SKM-1 treated with dmso at 0.1 percent for 144 hours (cell line): ENCODE measurements around the gene MYLK3.

ENCODE experiments used
- DNase-seq: peaks from one replicate; lab custom pipeline; 2025; ENCODE audit not compliant: unreplicated experiment; lab: John Stamatoyannopoulos, UW

Gene MYLK3

DNA sequence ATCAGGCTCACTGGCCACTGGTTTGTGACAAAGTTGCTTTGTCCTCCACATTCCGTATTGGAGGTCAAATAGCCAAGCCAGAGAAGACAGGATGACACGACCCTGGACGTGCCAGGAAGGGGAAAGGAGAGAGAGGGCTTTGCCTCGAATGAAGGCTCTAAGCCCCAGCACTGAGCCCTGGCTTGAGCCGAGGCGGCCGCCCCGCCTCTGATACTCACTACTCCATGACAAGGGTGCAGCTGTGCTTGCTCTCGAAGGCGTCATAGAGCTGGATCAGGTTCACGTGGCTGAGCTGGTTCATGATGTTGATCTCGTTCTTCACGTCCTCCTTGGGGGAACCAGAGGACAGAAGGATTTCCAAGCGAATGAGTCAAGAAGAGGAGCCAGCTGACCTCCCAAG lies 19.3 kb downstream of the MYLK3 start:
- DNase-seq: no peak

DNA sequence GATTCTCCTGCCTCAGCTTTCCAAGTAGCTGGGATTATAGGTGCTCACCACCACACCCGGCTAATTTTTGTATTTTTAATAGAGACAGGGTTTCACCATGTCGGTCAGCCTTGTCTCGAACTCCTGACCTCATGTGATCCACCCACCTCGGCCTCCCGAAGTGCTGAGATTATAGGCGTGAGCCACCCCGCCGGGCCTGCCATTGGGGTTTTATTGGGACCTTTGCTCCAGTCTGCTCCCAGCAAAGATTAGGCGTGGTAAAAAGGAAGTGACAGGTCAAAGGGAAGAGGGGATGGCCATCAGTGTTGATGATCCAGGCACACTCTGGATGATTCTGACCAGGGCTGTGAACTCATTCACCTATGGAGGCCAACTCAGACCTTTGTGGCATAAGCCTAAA lies 20.5 kb downstream of the MYLK3 start:
- DNase-seq: no peak

DNA sequence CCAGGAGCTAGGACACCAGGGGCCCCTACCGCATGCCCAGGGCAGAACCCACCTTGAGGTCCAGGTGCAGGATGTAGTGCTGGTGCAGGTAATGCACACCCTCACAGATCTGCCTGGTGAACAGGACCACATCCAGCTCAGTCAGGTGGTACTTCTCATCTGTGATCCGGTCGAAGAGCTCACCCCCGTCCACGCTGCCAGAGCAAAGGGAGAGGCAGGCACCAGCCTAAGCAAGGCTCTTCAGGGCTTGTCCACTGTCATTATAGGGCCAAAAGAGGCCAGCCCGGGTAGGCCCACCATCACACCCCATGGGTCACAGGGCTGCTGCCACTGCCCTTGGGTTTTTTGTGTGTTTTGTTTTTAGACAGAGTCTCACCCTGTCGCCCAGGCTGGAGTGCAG lies 21.0 kb downstream of the MYLK3 start:
- no peak for DNase-seq

DNA sequence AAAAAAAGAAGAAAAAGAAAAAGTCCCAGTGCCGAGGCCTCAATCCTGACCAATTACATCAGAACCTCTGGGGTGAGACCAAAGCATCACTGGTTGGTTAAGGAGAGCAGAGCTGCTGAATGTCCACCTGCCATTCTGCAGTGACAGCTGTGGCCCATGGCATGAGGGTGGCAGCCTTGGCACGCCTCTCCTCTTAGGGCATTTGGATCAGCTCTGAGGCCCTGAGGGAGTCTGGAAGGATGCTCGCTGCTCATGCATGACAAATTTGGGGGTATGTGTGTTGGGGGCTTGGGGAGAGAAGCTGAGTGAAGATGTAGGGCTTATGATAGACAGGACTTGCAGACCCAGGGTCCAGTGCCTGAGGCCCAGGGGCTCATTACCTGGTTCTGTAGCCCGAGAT lies 26.3 kb downstream of the MYLK3 start:
- no peak for DNase-seq

DNA sequence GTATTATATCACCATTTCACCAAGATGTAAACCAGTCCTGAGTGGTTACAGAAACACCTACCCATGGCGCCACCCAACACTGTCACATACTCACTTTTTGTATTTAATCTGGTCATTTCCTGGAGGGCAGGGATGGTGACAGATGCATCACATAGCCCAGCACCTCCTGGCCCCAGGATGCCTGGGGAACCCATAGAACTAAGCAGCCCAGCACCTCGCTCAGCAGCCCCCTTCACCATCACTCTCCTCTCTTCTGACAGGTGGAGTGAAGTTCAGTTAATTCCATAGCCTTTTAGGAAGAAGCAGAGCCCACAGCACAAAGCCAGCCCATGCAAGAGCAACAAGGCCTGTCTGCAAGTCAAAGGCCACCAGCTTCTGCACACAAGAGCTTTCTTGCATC lies 27.5 kb downstream of the MYLK3 start:
- DNase-seq: no peak

DNA sequence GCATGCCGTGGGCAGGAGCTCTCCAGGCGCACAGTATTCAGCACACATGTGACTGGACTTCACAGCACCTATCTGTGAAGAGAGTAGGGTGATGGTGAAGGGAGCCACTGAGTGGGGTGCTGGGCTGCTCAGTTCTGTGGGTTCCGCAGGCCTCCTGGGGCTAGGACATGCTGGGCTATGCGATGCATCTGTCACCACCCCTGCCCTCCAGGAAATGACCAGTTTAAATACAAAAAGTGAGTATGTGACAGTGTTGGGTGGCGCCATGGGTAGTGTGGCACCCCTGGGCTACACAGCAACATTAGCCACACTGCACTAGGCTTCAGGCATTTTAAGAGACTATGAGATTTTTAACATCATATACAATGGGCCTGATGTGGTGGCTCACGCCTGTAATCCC lies 28.6 kb downstream of the MYLK3 start:
- no peak for DNase-seq

DNA sequence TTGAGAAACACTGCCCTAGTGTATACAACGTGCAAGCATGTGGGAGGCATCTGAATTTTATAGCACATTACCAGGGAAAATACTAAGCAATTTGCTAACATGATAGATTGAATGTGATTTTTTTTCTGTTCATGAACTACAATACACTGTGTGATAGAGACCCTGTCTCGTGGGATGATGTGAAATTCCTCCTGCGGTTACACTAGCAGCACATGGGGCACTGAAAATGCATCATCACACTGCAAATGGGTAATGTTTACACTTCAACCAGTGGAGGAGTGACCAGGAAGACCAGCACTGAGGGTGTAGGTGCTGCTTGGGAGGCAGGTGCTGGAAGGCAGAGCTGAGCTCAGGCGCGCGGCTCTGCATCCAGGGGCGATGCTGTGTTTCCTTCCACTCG lies 29.9 kb downstream of the MYLK3 start:
- DNase-seq: no peak

DNA sequence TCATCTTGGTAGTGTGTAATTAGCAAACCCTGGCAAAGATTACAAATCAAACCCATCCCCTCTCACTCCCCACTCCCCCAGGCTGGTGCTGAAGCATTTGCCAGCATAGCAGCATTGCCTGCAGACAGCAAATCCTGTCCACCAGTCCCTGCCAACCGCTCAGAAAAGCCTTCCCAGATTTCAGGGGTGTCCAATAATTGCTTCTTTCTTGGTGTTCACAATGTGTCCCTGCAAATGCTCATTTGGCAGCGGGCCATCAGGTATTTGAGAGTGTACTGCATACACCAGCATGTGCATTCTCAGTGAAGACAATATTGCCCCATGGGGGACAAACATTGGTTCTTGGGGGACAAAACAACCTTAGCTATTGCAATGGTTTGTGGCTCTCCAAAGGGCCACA lies 30.5 kb downstream of the MYLK3 start:
- no peak for DNase-seq

DNA sequence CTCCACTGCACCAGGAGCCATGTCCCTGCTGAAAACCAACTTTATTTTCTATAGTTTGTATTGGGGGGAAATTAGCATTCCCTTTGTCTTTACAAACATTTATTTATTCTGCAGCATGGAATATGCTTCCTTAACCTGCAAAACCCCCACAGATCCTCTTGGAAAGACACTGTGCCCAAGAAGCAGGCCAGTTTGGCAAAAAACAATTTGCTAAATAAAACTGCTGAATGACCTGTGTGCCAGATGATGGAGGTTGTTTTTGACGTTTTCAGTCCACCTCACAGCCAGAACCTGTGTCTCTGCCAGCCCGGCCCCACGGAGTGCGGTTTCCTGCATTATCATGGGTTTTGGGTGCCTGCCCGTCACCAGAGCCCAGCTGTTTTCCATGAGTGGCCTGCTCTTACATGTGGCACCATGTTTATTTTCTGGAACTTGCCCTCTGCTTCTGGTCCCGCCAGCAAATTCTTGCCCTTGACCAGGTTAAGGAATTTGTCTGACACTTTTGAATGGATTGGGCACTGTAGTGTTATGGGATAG lies 32.3 kb downstream of the MYLK3 start:
- no peak for DNase-seq

DNA sequence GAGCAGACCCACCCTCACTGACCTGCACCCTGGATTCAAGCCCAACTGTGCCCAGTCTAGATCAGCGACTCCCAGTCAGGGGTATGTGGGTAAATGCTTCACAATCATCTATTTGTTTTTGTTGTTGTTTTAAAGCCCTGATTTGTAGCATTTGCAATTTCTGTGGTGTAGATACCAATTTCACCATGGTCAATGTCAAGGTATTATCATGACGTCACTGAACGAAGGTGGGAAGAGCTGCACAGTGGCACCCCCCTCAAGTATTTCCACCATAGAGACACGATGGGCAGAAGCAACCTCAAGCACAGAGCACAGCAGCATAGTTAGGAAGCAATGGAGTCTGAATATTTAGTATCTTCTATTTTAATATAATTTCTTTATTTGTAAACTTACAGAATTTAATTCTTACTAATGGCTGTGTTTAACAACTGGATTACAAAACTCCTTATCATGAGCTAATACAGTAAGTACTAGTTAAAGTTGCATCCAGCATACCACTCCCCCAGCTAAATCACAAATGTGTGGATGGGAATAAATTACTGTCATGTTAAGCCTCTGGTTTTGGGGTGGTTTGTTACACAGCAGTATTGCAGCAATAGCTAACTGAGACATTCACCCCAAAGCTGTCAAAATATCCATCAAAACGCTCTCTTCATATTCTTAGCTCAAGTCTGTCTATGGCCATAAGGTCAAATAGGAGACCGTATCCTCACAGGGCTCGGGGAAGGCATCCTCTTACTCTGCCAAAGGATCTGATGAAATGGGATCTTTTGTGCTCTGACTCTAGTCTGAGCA lies 33.1 kb downstream of the MYLK3 start:
- no peak for DNase-seq

DNA sequence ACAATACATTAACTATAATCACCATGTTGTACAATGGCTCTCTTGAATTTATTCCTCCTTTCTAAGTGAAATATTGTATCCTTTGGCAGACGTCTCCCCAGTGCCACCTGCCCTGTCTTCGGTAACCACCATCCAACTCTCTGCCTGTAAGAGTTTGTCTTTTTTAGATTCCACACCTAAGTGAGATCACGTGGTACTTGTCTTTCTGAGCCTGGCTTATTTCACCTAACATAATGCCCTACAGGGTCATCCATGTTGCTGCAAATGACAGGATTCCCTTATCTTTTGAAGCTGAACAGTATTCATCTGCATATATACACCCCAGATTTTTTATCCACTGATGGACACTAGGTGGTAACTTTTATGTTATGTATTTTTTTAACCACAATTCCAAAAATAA lies 34.5 kb downstream of the MYLK3 start:
- DNase-seq: no peak

DNA sequence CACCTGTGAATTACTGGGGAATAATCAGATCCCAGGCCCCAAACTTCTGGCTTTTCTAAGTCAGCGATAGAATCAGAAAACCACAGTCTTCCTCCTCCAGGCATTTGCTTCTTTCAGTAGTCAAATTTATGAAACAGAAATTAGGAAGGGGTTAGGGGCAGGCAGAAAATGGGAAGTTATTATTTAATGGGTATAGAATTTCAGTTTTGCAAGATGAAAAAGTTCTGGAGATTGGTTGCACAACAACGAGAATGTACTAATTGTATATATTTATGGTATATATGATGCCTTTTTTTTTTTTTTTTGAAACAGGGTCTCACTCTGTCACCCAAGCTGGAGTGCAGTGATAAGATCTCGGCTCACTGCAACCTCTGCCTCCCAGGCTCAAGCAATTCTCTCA lies 35.2 kb downstream of the MYLK3 start:
- DNase-seq: peak; percentile 45

DNA sequence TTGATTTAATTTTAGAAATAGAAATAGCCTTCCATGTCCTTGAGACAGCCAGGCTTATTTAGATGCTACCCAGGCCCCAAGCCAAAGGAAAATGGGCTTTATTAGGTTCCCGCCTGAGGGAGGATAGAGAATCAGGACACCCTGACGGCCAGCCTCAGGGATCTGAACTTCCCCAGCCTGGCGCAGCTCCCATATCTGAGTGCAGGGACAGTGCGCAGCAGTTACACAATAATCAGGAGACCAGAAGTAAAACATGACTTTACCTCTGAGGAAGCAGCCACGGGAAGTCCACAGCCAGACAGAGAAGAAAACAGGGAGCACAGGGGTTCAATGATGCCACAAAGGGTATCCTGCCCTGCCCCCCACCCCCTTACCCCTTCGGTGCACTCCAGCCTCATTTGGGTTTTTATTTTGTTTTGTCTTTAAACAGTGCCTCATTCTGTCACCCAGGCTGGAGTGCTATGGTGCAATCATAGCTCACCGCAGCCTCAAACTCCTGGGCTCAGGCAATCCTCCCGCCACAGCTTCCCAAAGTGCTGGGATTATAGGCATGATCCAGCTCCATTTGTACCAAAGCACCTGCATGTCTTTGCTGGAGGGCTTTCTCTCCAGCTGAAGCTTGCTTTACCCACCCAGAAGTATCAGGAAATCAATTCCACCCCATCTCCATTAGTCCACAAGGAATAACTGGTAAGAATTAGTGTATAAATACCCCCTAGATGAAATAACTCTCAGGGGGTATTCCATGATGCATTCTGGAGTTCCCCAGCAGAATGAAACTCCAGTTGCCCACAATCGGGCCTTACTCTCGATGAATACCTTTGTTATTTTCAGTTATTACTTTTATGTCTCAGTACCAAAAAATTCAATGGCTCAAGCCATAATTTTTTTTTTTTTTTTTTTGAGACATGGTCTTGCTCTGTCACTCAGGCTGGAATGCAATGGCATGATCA lies 36.8 kb downstream of the MYLK3 start:
- no peak for DNase-seq

DNA sequence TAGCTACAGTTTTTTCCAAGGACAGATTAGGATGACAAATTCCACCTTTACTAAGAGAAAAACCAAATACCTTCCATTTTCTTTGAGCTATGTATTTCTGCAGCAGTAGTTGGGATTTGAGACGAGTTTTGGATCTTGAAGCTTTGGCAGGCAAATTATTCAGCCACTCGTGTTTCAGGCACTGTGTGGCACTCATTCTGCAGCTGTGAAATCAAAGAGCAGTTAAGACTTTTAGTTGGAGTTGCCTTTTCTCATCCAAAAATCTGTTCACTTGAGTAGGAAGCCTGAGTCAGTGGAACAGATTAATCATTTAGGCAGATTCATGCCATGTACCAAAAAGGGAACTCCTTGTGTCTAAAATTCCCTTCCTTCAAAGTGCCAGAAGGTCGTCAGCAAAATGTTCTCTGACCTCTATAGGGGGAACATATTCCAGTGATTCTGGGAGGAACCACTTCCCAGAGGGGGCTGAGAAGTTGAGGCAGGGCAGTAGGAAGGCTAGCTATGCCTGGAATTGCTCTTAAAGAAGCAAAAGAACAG lies 38.6 kb downstream of the MYLK3 start:
- DNase-seq: no peak

DNA sequence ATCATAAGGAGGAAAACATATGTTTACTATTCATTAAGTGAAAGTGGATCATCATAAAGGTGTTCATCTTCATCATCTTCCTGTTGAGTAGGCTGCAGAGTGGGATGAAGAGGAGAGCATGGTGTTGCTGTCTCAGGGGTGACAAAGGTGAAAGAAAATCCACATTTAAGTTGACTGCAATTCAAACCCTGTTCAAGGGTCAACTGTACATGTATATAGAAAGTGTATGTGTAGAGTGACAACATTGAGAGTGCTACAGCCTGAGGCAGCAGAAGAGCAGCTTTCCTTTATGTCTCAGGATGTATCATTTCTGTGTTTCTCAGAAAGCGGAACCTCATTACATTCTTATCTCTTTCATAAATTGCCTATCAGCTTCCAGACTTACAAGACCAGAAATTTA lies 41.5 kb downstream of the MYLK3 start:
- no peak for DNase-seq

DNA sequence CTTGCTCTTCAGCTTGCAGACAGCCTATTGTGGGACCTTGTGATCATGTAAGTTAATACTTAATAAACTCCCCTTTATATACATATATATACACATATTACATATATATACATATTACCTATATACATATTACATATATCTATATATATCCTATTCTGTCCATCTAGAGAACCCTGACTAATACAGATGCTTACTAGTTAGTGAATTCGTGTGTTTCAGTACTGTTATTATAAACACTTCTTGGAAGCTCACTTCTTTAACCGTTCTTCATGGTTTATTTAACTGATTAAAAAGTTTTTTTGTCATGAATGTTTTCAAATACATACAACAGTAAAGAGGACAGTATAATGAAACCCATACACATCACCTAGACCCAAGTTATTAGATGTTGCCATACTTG lies 46.1 kb downstream of the MYLK3 start:
- DNase-seq: no peak

DNA sequence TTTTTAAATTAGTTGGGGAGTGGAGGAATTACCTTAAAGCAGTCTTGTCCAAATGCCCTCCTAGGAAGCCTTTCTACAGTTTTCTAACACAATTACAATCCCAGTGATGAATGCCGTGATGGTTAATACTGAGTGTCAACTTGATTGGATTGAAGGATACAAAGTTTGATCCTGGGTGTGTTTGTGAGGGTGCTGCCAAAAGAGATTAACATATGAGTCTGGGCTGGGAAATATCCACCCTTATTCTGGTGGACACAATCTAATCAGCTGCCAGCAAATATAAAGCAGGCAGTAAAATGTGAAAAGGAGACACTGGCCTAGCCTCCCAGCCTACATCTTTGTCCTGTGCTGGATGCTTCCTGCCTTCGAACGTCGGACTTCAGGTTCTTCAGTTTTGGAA lies 46.5 kb downstream of the MYLK3 start:
- no peak for DNase-seq

DNA sequence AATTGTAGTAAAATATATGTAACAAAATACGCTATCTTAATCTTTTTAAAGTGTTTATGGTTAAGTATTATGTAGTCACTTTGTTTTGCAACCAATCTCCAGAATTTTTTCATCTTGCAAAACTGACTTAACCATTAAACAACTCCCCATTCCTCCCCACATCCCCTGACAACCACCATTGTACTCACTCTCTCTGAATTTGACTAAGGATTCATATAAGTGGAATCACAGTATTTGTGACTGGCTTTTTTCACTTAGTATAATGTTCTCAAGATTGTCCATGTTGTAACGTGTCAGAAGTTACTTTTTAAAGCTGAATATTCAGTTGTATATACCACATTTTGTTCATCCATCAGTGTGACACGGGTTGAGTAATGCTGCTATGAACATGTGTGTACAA lies 48.1 kb downstream of the MYLK3 start:
- no peak for DNase-seq

DNA sequence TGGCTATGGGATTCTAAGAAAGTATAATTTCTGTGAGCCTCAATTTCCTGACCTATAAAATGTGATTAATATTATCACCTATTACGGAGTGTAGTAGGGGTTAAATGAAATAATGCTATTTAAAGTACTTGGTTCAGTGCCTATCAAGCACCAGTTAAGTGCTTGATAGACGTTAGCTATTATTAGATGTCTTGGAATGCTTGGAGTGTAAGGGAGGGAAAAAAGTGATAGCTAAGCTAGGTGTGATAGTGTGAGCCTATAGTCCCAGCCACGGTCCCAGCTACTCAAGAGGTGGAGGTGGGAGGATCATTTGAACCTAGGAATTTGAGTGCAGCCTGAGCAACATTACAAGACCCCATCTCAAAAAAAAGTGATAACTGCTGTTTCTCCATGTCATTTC lies 51.2 kb downstream of the MYLK3 start:
- DNase-seq: no peak

DNA sequence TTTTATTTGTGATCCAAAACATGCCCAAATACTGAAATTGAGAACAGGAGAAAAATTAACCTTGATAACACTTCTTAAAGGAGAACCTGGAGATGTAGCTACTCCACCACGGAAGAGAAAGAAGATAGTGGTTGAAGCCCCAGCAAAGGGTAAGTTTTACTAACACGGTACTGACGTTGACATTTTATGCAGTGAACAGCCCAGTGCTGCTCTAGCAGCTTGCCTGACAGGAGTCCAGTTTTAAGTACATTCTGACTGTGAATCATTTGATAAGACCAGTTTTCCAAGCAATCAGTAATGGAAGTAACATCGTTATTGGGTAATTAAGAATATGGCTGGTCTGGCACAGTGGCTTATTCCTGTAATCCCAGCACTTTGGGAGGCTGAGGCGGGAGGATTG lies 52.2 kb downstream of the MYLK3 start:
- no peak for DNase-seq

DNA sequence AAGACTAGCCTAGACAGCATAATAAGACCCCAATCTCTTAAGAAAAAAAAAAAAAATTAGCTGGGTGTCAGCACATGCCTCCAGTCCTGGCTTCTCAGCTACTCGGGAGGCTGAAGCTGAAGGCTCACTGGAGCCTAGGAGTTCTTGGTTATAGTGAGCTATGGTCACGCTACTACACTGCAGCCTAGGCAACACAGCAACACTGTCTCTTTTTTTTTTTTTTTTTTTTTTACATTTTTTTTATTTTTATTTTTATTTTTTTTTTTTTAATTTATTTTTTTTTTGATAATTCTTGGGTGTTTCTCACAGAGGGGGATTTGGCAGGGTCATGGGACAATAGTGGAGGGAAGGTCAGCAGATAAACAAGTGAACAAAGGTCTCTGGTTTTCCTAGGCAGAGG lies 54.5 kb downstream of the MYLK3 start:
- DNase-seq: no peak

DNA sequence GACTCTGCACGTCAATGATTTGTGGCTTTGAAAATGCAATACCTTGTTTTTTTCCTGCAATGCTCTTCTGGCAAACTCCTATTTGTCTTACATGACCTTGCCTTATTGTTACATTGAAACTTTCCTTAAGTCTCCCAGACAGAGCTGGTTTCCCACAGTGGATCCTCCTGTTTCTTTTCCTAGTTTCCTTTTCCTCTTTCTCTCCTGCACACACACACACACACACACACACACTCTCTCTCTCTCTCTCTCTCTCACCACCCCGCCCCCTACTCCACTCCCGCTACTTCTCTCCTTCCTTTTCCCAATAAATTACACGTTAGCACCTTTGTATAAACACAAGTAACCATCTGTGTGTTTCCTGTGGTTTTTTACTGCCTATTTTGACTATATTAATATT lies 56.4 kb downstream of the MYLK3 start:
- no peak for DNase-seq
